ENCODE results near the gene NOTCH3. TPM values are rescaled to one million over a fixed set of nuclear protein-coding genes. Genes with fewer than 3 reads are reported as not detected.

Gene NOTCH3
- total RNA-seq, 4 donors from 2014 or later: 6.4 to 53.3 (median 32.7) TPM

- TF ChIP-seq, protein P1, sequence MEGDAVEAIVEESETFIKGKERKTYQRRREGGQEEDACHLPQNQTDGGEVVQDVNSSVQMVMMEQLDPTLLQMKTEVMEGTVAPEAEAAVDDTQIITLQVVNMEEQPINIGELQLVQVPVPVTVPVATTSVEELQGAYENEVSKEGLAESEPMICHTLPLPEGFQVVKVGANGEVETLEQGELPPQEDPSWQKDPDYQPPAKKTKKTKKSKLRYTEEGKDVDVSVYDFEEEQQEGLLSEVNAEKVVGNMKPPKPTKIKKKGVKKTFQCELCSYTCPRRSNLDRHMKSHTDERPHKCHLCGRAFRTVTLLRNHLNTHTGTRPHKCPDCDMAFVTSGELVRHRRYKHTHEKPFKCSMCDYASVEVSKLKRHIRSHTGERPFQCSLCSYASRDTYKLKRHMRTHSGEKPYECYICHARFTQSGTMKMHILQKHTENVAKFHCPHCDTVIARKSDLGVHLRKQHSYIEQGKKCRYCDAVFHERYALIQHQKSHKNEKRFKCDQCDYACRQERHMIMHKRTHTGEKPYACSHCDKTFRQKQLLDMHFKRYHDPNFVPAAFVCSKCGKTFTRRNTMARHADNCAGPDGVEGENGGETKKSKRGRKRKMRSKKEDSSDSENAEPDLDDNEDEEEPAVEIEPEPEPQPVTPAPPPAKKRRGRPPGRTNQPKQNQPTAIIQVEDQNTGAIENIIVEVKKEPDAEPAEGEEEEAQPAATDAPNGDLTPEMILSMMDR (IDR thresholded peaks at IDR 0.05 in 4 of 5, conservative IDR thresholded peaks at IDR 0.05 in 1 of 5): no peak
- intact Hi-C loops (cut with DNase I; ENCODE audit: low total_unique reads): no loop called here
- DNase-seq: no peak
- Histone ChIP-seq H3K27me3 (peaks cover 44 to 67% (median 65%) of the 10 kb centered on the region in 3 donors), H3K4me1 (peaks cover 0 to 13% of the 10 kb centered on the region in 2 donors), H3K4me3 (peak overlapping the region; percentile 19 to 41 (median 37)), H3K9me3 (no peaks in the 10 kb centered on the region), H3K36me3 (no peaks in the 10 kb centered on the region), H3K27ac (peak overlapping the region; percentile 49 to 72 (median 64))
- in situ Hi-C loops (cut with MboI; ENCODE audit: low sequenced_read_pairs in 4 of 4): no loop called here
- ATAC-seq: peak in 1 of 2 donors; percentile 28
These were observed 5.1 kb downstream of the NOTCH3 start for GRCh38 chr19:15195371-15196334.

GRCh38 chr19:15194938-15195337, 5.9 kb downstream of the NOTCH3 start:
- peaks cover 38 to 60% (median 58%) of the 10 kb centered on the region in 3 donors for H3K27me3 ChIP-seq
- peak overlapping the region; percentile 19 to 41 (median 37) for H3K4me3 ChIP-seq
- H3K9me3 ChIP-seq: no peaks in the 10 kb centered on the region
- no peaks in the 10 kb centered on the region for H3K36me3 ChIP-seq
- DNase-seq (no peak), ATAC-seq (no peak)
- peaks cover 0 to 7% of the 10 kb centered on the region in 2 donors for H3K4me1 ChIP-seq
- intact Hi-C loops (cut with DNase I; ENCODE audit: low total_unique reads) (no loop called here), in situ Hi-C loops (cut with MboI; ENCODE audit: low sequenced_read_pairs in 4 of 4) (no loop called here)
- no peak for TF ChIP-seq POLR2A (IDR thresholded peaks at IDR 0.05)
- TF ChIP-seq, protein P1 (IDR thresholded peaks at IDR 0.05 in 4 of 5, conservative IDR thresholded peaks at IDR 0.05 in 1 of 5): no peak
- H3K27ac ChIP-seq: peak overlapping the region; percentile 49 to 72 (median 64)

GRCh38 chr19:15191982-15192381, 8.8 kb downstream of the NOTCH3 start:
- no peaks in the 10 kb centered on the region for H3K9me3 ChIP-seq
- TF ChIP-seq, protein P1 (IDR thresholded peaks at IDR 0.05 in 4 of 5, conservative IDR thresholded peaks at IDR 0.05 in 1 of 5): no peak
- no peak for TF ChIP-seq POLR2A (IDR thresholded peaks at IDR 0.05)
- peak overlapping the region in 3 of 4 donors; percentile 9 to 40 (median 32) for H3K27ac ChIP-seq
- intact Hi-C loops (cut with DNase I; ENCODE audit: low total_unique reads): no loop called here
- no peaks in the 10 kb centered on the region for H3K36me3 ChIP-seq
- no peaks in the 10 kb centered on the region for H3K4me1 ChIP-seq
- ATAC-seq (no peak), DNase-seq (no peak)
- in situ Hi-C loops (cut with MboI; ENCODE audit: low sequenced_read_pairs in 4 of 4): no loop called here
- H3K4me3 ChIP-seq: no peak overlapping the region
- peaks cover 25 to 34% (median 29%) of the 10 kb centered on the region in 3 donors for H3K27me3 ChIP-seq

DNA sequence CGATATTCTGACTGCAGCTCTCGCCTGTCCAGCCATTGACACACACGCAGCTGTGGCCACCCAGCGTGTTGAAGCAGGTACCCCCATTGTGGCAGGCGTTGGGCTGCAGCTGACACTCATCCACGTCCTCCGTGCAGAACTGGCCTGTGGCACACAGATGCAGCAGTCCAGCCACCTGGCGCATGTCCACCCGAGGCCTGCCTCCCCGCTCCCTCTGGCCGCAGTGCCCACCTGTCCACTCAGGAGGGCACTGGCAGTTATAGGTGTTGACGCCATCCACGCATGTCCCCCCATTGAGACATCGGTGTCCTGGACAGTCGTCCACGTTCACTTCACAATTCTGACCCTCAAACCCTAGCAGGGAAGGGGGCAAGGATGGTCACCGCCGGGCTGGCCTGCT, 9.3 kb downstream of the NOTCH3 start:
- no peak for TF ChIP-seq POLR2A (IDR thresholded peaks at IDR 0.05)
- TF ChIP-seq, protein P1 (IDR thresholded peaks at IDR 0.05 in 4 of 5, conservative IDR thresholded peaks at IDR 0.05 in 1 of 5): no peak
- Histone ChIP-seq H3K4me1 (no peaks in the 10 kb centered on the region), H3K27me3 (peaks cover 21 to 29% (median 24%) of the 10 kb centered on the region in 3 donors), H3K9me3 (no peaks in the 10 kb centered on the region), H3K4me3 (no peak overlapping the region), H3K27ac (peak overlapping the region in 2 of 4 donors; percentile 9 to 13), H3K36me3 (no peaks in the 10 kb centered on the region)
- DNase-seq (no peak), ATAC-seq (no peak)
- in situ Hi-C loops (cut with MboI; ENCODE audit: low sequenced_read_pairs in 4 of 4): no loop called here
- intact Hi-C loops (cut with DNase I; ENCODE audit: low total_unique reads): no loop called here

Data from gastrocnemius medialis (tissue), 4 donors.